GM12878 (cell line): ENCODE measurements around the gene GPC5. TPM values are rescaled to one million over a fixed set of nuclear protein-coding genes. Genes with fewer than 3 reads are reported as not detected.
A peak's percentile ranks its signal among the peaks of the same experiment; 100 is the strongest.

ENCODE experiments used
- ATAC-seq: fragments of 200-7000 bp; cut with Tn5 transposase; 3 replicates; pipeline ENCODE4 v1.9.1; 2020; ENCODE audit warnings: mild to moderate bottlenecking, moderate library complexity
- BruUV-seq: library from RNA; stranded (reverse); fragments of 400-500 nt; replicated peaks from 2 replicates; lab custom pipeline; 2021; lab: Mats Ljungman, UMichigan
- CTCF ChIA-PET: fragments of 300-600 bp; sonication (Branson Sonifier 250); formaldehyde crosslinking; extraction: SDS; loops from one replicate; lab custom pipeline; 2021; ENCODE audit warnings: inconsistent platforms; lab: Yijun Ruan, JAX
- POLR2A ChIA-PET: fragments of 350-600 bp; formaldehyde crosslinking; extraction: SDS; loops from one replicate; lab custom pipeline; 2021; ENCODE audit warnings: inconsistent platforms; lab: Charles Lee
- RAD21 ChIA-PET: fragments of 300-600 bp; sonication (Branson Sonifier 250); formaldehyde crosslinking; loops from one replicate; lab custom pipeline; 2023; ENCODE audit warnings: antibody characterized with exemption; ENCODE audit not compliant: unreplicated experiment; lab: Charles Lee
- SMC1A ChIA-PET: fragments of 300-600 bp; sonication (Branson Sonifier 250); formaldehyde crosslinking; loops from one replicate; lab custom pipeline; 2023; ENCODE audit not compliant: unreplicated experiment, uncharacterized antibody; lab: Charles Lee
- DNase-seq: peaks from one replicate; pipeline ENCODE4 v3.0.0-alpha.2; 2011; ENCODE audit warnings: low read depth, low spot score
- FAIRE-seq: peaks from 3 replicates; lab custom pipeline; 2011; peaks lifted over from hg19 to GRCh38; lab: Jason Lieb, UNC
- H2AFZ ChIP-seq: 2 replicates; pipeline ENCODE4 v1.6.0; 2011; ENCODE audit warnings: low read depth, low read length, control low read depth; ENCODE audit not compliant: control insufficient read depth
- H3K27ac ChIP-seq: 2 replicates; pipeline ENCODE4 v1.5.1; 2011; ENCODE audit warnings: control low read depth; ENCODE audit not compliant: control insufficient read depth, insufficient read depth
- H3K27me3 ChIP-seq, 2 experiments: replicated peaks in 1 of 2; 2 replicates each; pipeline versions ENCODE4 v1.6.0 to v1.6.1; 2011; ENCODE audit warnings: low read length in 1 of 2; ENCODE audit not compliant: control insufficient read depth in 2 of 2, insufficient read depth in 2 of 2
- H3K36me3 ChIP-seq, 2 experiments: 2 replicates each; pipeline ENCODE4 v1.5.1; 2011; ENCODE audit warnings: low read length in 1 of 2; ENCODE audit not compliant: control insufficient read depth in 2 of 2, insufficient read depth in 2 of 2
- H3K4me1 ChIP-seq: 2 replicates; pipeline ENCODE4 v1.6.1; 2011; ENCODE audit warnings: mild to moderate bottlenecking, low read length, moderate library complexity, mixed read lengths; ENCODE audit not compliant: control insufficient read depth, insufficient read depth
- H3K4me2 ChIP-seq: 2 replicates; pipeline ENCODE4 v1.6.0; 2011; ENCODE audit warnings: control low read depth; ENCODE audit not compliant: control insufficient read depth, insufficient read depth
- H3K4me3 ChIP-seq: fragments of 200-600 bp; sonication (generic); 2 replicates; pipeline ENCODE4 v1.5.1; 2016
- H3K79me2 ChIP-seq: 2 replicates; pipeline ENCODE4 v1.6.0; 2011; ENCODE audit warnings: low read length; ENCODE audit not compliant: control insufficient read depth, insufficient read depth
- H3K9ac ChIP-seq: 2 replicates; pipeline ENCODE4 v1.8.0; 2011; ENCODE audit warnings: low read length, control low read depth, mixed read lengths; ENCODE audit not compliant: control insufficient read depth, insufficient read depth
- H3K9me3 ChIP-seq: replicated peaks from 3 replicates; pipeline ENCODE4 v1.5.1; 2011; ENCODE audit warnings: mild to moderate bottlenecking, low read length; ENCODE audit not compliant: control insufficient read depth, insufficient read depth
- H4K20me1 ChIP-seq: 2 replicates; pipeline ENCODE4 v1.6.0; 2011; ENCODE audit not compliant: control insufficient read depth, insufficient read depth
- SPI1 ChIP-seq: IDR thresholded peaks from 2 replicates; pipeline ENCODE4 v1.6.1; 2011; ENCODE audit warnings: low read depth, mild to moderate bottlenecking, low read length, moderate library complexity, borderline replicate concordance; ENCODE audit not compliant: insufficient read depth
- SRF ChIP-seq, 2 experiments: IDR thresholded peaks; 2 replicates each; pipeline ENCODE4 v1.6.1; 2011; ENCODE audit warnings: low read depth in 2 of 2, low read length in 2 of 2, mild to moderate bottlenecking in 1 of 2, moderate library complexity in 1 of 2
- WGBS: methylation state at CpG from one replicate; pipeline ENCODE4 v1.1.6; 2016; ENCODE audit warnings: low lambda C conversion rate; ENCODE audit not compliant: insufficient replicate concordance, insufficient coverage; ENCODE audit errors: missing lambda C conversion rate; 5-methylcytosine and 5-hydroxymethylcytosine counted together
- in situ Hi-C: fragments of 300-500 bp; cut with MboI; formaldehyde crosslinking; loops from 9 replicates; pipeline ENCODE4 v1.14.3; 2018; ENCODE audit warnings: mixed read lengths
- intact Hi-C: fragments of 100-400 bp; cut with micrococcal nuclease; formaldehyde crosslinking; loops from one replicate; pipeline ENCODE4 v1.14.2; 2022; ENCODE audit not compliant: unreplicated experiment
- polyA plus RNA-seq, 11 experiments: library from polyadenylated mRNA; depleted of rRNA in 4 of 11; unstranded in 6 of 11; stranded (reverse) in 5 of 11; fragments of >200 nt; fragmentation: Nextera tagmentation in 4 of 11; fragmentation: Illumina TruSeq in 1 of 11; extraction: Ambion mirVana in 4 of 11; extraction: Trizol in 1 of 11; gene quantifications; 1 replicate in 1 of 11; 2 replicates in 10 of 11; pipeline versions ENCODE4 v1.2.1 to v1.2.3, GENCODE V29; 2011 to 2016; ENCODE audit warnings: inconsistent platforms in 2 of 11, missing spikeins in 2 of 11, low read depth in 1 of 11
- total RNA-seq, 4 experiments: library from RNA; depleted of rRNA in 3 of 4; stranded (reverse); fragments of >200 nt in 3 of 4; fragmentation: Illumina TruSeq in 1 of 4; extraction: Trizol in 1 of 4; gene quantifications; 2 replicates each; pipeline versions ENCODE4 v1.2.1 to v1.2.3, GENCODE V29; 2013 to 2021
- TF ChIP-seq, protein P1 (sequence below): fragments of 450-650 bp; IDR thresholded peaks from 2 replicates; pipeline ENCODE4 v1.6.1; 2018; ENCODE audit warnings: mild to moderate bottlenecking, low read depth, moderate library complexity; ENCODE audit not compliant: partially characterized antibody
- TF ChIP-seq, protein P2 (sequence below), 3 experiments: IDR thresholded peaks in 2 of 3; conservative IDR thresholded peaks in 1 of 3; 2 replicates each; pipeline ENCODE4 v1.5.1; 2011; ENCODE audit warnings: low read depth in 3 of 3, low read length in 3 of 3, mild to moderate bottlenecking in 3 of 3, control low read depth in 2 of 3, moderate library complexity in 2 of 3, inconsistent platforms in 1 of 3, mixed read lengths in 1 of 3; ENCODE audit not compliant: control insufficient read depth in 2 of 3, insufficient read depth in 1 of 3; ENCODE audit errors: extremely low read depth in 1 of 3

GPC5 gene
- total and polyA plus RNA-seq, 10 of the 15 experiments (the other 5 are each of a cell fraction or from before 2014, with no cell fraction given): 0.05 to 0.87 (median 0.44) TPM; not detected in 1

DNA sequence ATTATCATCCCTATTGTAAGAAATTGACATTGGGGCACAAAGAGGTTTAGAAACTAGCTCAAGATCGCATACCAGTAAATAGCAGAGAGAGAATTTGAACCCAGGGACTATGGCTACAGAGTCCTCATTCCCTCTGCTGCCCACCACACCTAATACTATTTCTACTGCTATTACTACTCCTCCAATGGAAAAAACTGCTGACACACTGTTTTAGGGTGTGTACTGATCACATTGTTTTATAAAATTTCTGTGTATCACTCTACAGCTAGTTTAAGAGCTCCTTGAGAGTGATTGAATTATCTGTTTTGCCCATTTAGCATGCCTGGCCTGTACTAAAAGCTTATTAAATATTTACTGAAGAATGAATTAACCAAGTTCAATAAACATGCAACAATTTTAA lies 552.4 kb downstream of the GPC5 start (continued):
- TF ChIP-seq, protein P1, sequence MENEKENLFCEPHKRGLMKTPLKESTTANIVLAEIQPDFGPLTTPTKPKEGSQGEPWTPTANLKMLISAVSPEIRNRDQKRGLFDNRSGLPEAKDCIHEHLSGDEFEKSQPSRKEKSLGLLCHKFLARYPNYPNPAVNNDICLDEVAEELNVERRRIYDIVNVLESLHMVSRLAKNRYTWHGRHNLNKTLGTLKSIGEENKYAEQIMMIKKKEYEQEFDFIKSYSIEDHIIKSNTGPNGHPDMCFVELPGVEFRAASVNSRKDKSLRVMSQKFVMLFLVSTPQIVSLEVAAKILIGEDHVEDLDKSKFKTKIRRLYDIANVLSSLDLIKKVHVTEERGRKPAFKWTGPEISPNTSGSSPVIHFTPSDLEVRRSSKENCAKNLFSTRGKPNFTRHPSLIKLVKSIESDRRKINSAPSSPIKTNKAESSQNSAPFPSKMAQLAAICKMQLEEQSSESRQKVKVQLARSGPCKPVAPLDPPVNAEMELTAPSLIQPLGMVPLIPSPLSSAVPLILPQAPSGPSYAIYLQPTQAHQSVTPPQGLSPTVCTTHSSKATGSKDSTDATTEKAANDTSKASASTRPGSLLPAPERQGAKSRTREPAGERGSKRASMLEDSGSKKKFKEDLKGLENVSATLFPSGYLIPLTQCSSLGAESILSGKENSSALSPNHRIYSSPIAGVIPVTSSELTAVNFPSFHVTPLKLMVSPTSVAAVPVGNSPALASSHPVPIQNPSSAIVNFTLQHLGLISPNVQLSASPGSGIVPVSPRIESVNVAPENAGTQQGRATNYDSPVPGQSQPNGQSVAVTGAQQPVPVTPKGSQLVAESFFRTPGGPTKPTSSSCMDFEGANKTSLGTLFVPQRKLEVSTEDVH: no peak
- TF ChIP-seq SRF (IDR thresholded peaks at IDR 0.05; ENCODE audit: low read depth in 2 of 2, low read length in 2 of 2): no peak

DNA sequence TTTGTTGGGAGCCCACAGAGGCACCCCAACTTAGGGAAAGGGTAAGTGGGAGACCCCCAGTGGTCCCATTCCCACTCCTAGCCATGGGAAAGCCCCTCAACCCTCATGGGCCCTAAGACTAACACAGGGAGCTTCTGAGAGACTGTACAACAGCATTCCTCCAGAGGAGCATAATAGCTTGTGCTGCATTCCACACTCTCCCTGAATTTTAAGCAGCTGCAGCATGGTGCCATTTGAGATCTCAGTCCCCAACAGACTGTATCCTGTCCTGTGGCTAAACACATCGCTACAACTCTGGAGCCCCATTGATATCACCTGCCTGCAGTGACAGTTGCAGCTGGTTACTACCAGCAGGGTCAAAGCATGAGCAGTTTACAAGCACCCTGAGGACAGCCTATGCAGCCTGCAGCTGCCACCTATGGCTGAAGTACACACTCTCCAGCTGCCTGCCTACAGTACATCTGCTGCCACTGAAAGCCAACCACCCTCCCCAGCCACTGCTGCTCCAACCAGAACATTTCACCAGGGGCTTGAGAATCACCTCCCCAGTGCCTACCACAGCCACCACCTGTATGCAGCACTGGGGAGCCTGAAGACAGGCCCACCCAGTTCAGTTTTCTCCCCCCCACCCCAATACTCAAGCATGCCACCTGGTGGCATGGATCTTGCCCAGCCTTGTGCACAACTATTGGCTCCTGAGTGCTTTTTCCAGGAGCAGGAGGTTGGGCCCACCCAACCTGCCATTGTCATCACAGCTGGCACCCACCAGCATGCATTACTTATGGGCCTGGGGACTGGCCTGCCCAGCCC lies 557.3 kb downstream of the GPC5 start:
- H3K9me3 ChIP-seq: no peaks in the 10 kb centered on the region
- no peak; the same call in 2 of the 3 replicates for ATAC-seq
- WGBS: 0% methylated on average over 1 of the region's 1 CpG

More for the DNA sequence above, 557.3 kb downstream of the GPC5 start:
- no peak overlapping the region for H3K4me2 ChIP-seq
- TF ChIP-seq, protein P2, sequence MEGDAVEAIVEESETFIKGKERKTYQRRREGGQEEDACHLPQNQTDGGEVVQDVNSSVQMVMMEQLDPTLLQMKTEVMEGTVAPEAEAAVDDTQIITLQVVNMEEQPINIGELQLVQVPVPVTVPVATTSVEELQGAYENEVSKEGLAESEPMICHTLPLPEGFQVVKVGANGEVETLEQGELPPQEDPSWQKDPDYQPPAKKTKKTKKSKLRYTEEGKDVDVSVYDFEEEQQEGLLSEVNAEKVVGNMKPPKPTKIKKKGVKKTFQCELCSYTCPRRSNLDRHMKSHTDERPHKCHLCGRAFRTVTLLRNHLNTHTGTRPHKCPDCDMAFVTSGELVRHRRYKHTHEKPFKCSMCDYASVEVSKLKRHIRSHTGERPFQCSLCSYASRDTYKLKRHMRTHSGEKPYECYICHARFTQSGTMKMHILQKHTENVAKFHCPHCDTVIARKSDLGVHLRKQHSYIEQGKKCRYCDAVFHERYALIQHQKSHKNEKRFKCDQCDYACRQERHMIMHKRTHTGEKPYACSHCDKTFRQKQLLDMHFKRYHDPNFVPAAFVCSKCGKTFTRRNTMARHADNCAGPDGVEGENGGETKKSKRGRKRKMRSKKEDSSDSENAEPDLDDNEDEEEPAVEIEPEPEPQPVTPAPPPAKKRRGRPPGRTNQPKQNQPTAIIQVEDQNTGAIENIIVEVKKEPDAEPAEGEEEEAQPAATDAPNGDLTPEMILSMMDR (IDR thresholded peaks at IDR 0.05 in 2 of 3, conservative IDR thresholded peaks at IDR 0.05 in 1 of 3; ENCODE audit: control insufficient read depth in 2 of 3, extremely low read depth in 1 of 3, insufficient read depth in 1 of 3, low read depth in 3 of 3, low read length in 3 of 3): 0 out of 6 replicates have a peak, but pooled peaks of 1 of the 3 experiments have one; percentile 1
- no peak for TF ChIP-seq SPI1
- TF ChIP-seq, all 136 proteins: peak for 1
- Histone ChIP-seq H3K27ac (no peak overlapping the region), H3K9ac (no peak overlapping the region), H3K4me3 (no peak overlapping the region), H3K27me3 (no peaks in the 10 kb centered on the region), H3K36me3 (no peaks in the 10 kb centered on the region), H3K79me2 (no peaks in the 10 kb centered on the region), H3K4me1 (no peaks in the 10 kb centered on the region), H4K20me1 (no peaks in the 10 kb centered on the region), H2AFZ (no peak overlapping the region)
- DNase-seq (no peak), FAIRE-seq (no peak)
- intact Hi-C loops (no loop called here), in situ Hi-C loops (no loop called here)
- SMC1A ChIA-PET: no interaction called here
- POLR2A ChIA-PET: no interaction called here
- no TSS peak for BruUV-seq
- CTCF ChIA-PET: interaction anchor here (0.7 to 1.0 kb wide), 2 partner anchors 10 to 1011 kb away, joined by 3 read pairs; no protein-coding TSS in a partner anchor
- RAD21 ChIA-PET: no interaction called here
